Naive thymus-derived CD4-positive, alpha-beta T cell (primary cell): ENCODE results near the gene NANS. TPM values are rescaled to one million over a fixed set of nuclear protein-coding genes. Genes with fewer than 3 reads are reported as not detected.

Source experiments
- ATAC-seq: fragments of 150-1000 bp; cut with Tn5 transposase; 2 replicates; pipeline ENCODE4 v1.10.0; 2021; ENCODE audit warnings: mild to moderate bottlenecking, moderate library complexity
- CTCF ChIA-PET: fragments of 350-600 bp; sonication (Branson Sonifier 250); formaldehyde crosslinking; loops from one replicate; lab custom pipeline; 2021; ENCODE audit warnings: antibody characterized with exemption; lab: Charles Lee
- POLR2A ChIA-PET: fragments of 350-600 bp; sonication (Branson Sonifier 250); formaldehyde crosslinking; loops from one replicate; lab custom pipeline; 2021; ENCODE audit warnings: antibody characterized with exemption, inconsistent platforms; lab: Charles Lee
- DNase-seq, 9 donors: peaks; one replicate each; pipeline versions ENCODE4 v3.0.0 to v3.0.0-alpha.2; 2020 to 2022; ENCODE audit warnings: mixed read lengths in 1 of 9
- H3K27ac ChIP-seq: one replicate; pipeline ENCODE4 v1.7.0; 2013; ENCODE audit warnings: mild to moderate bottlenecking, low read depth, low read length, moderate library complexity
- H3K27me3 ChIP-seq, 2 donors: one replicate each; pipeline ENCODE4 v1.7.0; 2013; ENCODE audit warnings: low read length in 2 of 2, mild to moderate bottlenecking in 2 of 2, moderate library complexity in 2 of 2; ENCODE audit not compliant: control insufficient read depth in 2 of 2, insufficient read depth in 2 of 2
- H3K36me3 ChIP-seq, 3 experiments: 1 replicate in 2 of 3; 2 replicates in 1 of 3; pipeline ENCODE4 v1.7.0; 2013; ENCODE audit warnings: low read length in 3 of 3, mild to moderate bottlenecking in 3 of 3, moderate library complexity in 1 of 3; ENCODE audit not compliant: insufficient read depth in 3 of 3, control insufficient read depth in 2 of 3
- H3K4me1 ChIP-seq, 2 donors: one replicate each; pipeline ENCODE4 v1.7.0; 2013; ENCODE audit warnings: low read length in 2 of 2, mild to moderate bottlenecking in 2 of 2, moderate library complexity in 1 of 2; ENCODE audit not compliant: control insufficient read depth in 2 of 2, insufficient read depth in 2 of 2
- H3K4me3 ChIP-seq: 2 replicates; pipeline ENCODE4 v1.7.0; 2013; ENCODE audit warnings: mild to moderate bottlenecking, low read length
- H3K9me3 ChIP-seq, 3 experiments: 1 replicate in 2 of 3; 2 replicates in 1 of 3; pipeline ENCODE4 v1.7.0; 2013; ENCODE audit warnings: low read length in 3 of 3; ENCODE audit not compliant: control insufficient read depth in 2 of 3
- H3K27ac Mint-ChIP-seq, 9 donors: one replicate each; pipeline ENCODE4 v1.8.0; 2020 to 2022; ENCODE audit warnings: mixed read lengths in 9 of 9, mild to moderate bottlenecking in 8 of 9, moderate library complexity in 5 of 9, inconsistent platforms in 2 of 9
- H3K27me3 Mint-ChIP-seq, 5 donors: one replicate each; pipeline ENCODE4 v1.8.0; 2021 to 2022; ENCODE audit warnings: mixed read lengths in 5 of 5, mild to moderate bottlenecking in 1 of 5
- H3K36me3 Mint-ChIP-seq, 5 donors: one replicate each; pipeline ENCODE4 v1.8.0; 2020 to 2022; ENCODE audit warnings: mixed read lengths in 5 of 5, mild to moderate bottlenecking in 3 of 5, inconsistent platforms in 1 of 5
- H3K4me1 Mint-ChIP-seq, 7 donors: one replicate each; pipeline ENCODE4 v1.8.0; 2020 to 2022; ENCODE audit warnings: mixed read lengths in 7 of 7, mild to moderate bottlenecking in 3 of 7, inconsistent platforms in 1 of 7
- H3K4me3 Mint-ChIP-seq, 10 donors: one replicate each; pipeline ENCODE4 v1.8.0; 2020 to 2022; ENCODE audit warnings: mild to moderate bottlenecking in 10 of 10, mixed read lengths in 10 of 10, moderate library complexity in 6 of 10, inconsistent platforms in 2 of 10
- H3K9me3 Mint-ChIP-seq, 11 donors: one replicate each; pipeline ENCODE4 v1.8.0; 2020 to 2022; ENCODE audit warnings: mixed read lengths in 11 of 11, mild to moderate bottlenecking in 4 of 11, inconsistent platforms in 1 of 11, moderate library complexity in 1 of 11
- intact Hi-C, 2 donors: fragments of 100-400 bp; cut with micrococcal nuclease; formaldehyde crosslinking; loops; one replicate each; pipeline ENCODE4 v1.15.1; 2023
- polyA plus RNA-seq, 2 donors: library from polyadenylated mRNA; unstranded; fragments of 300-500 nt; fragmentation: Illumina TruSeq; gene quantifications; one replicate each; pipeline ENCODE4 v1.2.3, GENCODE V29; 2021
- total RNA-seq, 6 experiments: library from RNA in 5 of 6; stranded (reverse) in 5 of 6; gene quantifications; 1 replicate in 5 of 6; 2 replicates in 1 of 6; pipeline ENCODE4 v1.2.3 and lab custom pipeline; 2021 to 2026

Gene NANS
- total and polyA plus RNA-seq, 7 experiments from 2014 or later: 16.3 to 58.9 (median 33.2) TPM

DNA sequence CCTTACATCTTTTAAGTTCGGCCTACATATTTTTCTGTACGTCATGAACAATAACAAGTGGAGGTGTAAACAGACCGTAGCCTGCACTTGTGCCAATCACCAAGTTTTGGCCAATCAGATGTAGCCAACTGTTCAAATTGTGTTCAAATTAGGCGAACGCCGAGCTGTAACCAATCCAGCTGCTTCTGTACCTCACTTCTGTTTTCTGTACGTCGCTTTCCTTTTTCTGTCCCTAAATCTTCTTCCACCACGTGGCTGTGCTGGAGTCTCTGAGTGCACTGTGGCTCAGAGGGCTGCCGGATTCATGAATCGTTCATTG lies 36.0 kb downstream of the NANS start:
- DNase-seq: peak in 5 of 9 donors; percentile 41 to 71 (median 58)
- H3K36me3 Mint-ChIP-seq: peaks cover 20 to 58% (median 52%) of the 10 kb centered on the region in 5 donors
- H3K27me3 ChIP-seq: no peaks in the 10 kb centered on the region
- POLR2A ChIA-PET: interaction anchor here (1.4 to 7.8 kb wide), 5 partner anchors 10 to 163 kb away, joined by 4 to 73 read pairs (median 13); partner anchors contain the start of genes TBC1D2 and TRIM14
- ATAC-seq: no peak
- H3K4me3 ChIP-seq: no peak overlapping the region
- H3K4me3 Mint-ChIP-seq: peak overlapping the region in 8 of 10 donors; percentile 32 to 78 (median 60)
- peaks cover 0 to 35% (median 6%) of the 10 kb centered on the region in 3 experiments for H3K36me3 ChIP-seq
- no peak overlapping the region for H3K27ac ChIP-seq
- CTCF ChIA-PET: interaction anchor here (1.5 to 2.4 kb wide), 2 partner anchors 9 to 19 kb away, joined by 3 to 11 read pairs; no protein-coding TSS in a partner anchor
- peaks cover 27 to 77% (median 73%) of the 10 kb centered on the region in 7 donors for H3K4me1 Mint-ChIP-seq
- H3K4me1 ChIP-seq: peaks cover 4 to 26% of the 10 kb centered on the region in 2 donors
- H3K9me3 Mint-ChIP-seq: peaks cover 0 to 1% (median 0%) of the 10 kb centered on the region in 11 donors
- H3K9me3 ChIP-seq: no peaks in the 10 kb centered on the region
- H3K27ac Mint-ChIP-seq: peak overlapping the region; percentile 78 to 95 (median 84)
- intact Hi-C loops: no loop called here
- no peaks in the 10 kb centered on the region for H3K27me3 Mint-ChIP-seq

DNA sequence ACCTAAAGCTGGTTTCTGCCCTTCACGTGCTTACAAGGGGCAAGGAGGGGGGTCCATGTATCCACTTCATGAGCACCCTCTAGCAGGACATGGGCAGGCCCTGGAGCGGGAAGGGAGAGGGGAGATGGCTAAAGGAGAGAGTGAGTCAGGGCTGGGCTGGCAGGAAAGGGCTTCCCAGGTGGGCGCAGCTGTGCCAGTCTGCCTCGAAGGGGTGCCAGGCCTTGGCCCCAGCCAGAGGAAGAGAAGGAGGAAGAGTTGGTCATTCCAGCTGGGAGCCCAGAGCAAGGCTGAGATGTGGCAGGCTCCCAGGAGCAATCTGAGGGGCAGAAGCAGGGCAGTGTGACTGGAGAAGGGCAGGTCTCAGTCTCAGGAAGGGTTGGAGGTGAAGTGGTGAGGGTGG lies 37.8 kb downstream of the NANS start:
- Mint-ChIP-seq H3K36me3 (peaks cover 21 to 60% (median 54%) of the 10 kb centered on the region in 5 donors), H3K4me1 (peaks cover 32 to 94% (median 82%) of the 10 kb centered on the region in 7 donors), H3K9me3 (peaks cover 0 to 1% (median 0%) of the 10 kb centered on the region in 11 donors), H3K4me3 (peak overlapping the region in 3 of 10 donors; percentile 21 to 67 (median 61)), H3K27ac (peak overlapping the region; percentile 38 to 93 (median 85)), H3K27me3 (no peaks in the 10 kb centered on the region)
- Histone ChIP-seq H3K4me1 (peaks cover 20 to 43% of the 10 kb centered on the region in 2 donors), H3K27me3 (no peaks in the 10 kb centered on the region), H3K4me3 (no peak overlapping the region), H3K9me3 (no peaks in the 10 kb centered on the region), H3K27ac (peak overlapping the region; percentile 43), H3K36me3 (peaks cover 4 to 47% (median 6%) of the 10 kb centered on the region in 3 experiments)
- DNase-seq: no peak
- ChIA-PET CTCF (interaction anchor here (1.3 kb wide), 1 partner anchor 21 kb away, joined by 6 read pairs; no protein-coding TSS in a partner anchor), POLR2A (interaction anchor here (1.0 to 7.8 kb wide), 5 partner anchors 12 to 162 kb away, joined by 3 to 73 read pairs (median 9); partner anchors contain the start of gene TRIM14)
- intact Hi-C loops: no loop called here
- ATAC-seq: no peak

DNA sequence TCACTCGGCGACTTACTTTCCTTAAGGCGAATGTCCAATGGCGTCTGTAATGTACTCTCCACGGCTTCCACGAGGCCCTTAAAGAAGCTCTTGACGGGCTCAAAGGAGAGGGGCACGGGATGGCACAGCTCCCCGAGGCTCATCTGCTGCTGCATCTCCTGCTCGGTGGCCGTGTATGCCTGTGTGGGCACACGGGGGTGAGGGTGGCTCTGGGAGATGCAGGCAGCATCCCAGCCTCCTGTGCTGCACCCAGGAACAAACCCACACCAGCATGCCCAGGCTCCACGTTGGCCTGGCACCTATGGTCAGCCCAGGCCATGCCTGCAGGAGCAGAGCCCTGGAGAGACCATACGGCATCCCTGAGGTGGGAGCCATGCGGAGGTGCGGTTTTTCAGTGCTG lies 38.3 kb downstream of the NANS start:
- Mint-ChIP-seq H3K4me3 (peak overlapping the region in 1 of 10 donors; percentile 67), H3K9me3 (peaks cover 0 to 1% (median 0%) of the 10 kb centered on the region in 11 donors), H3K36me3 (peaks cover 21 to 61% (median 53%) of the 10 kb centered on the region in 5 donors), H3K27ac (peak overlapping the region in 8 of 9 donors; percentile 38 to 93 (median 84)), H3K27me3 (no peaks in the 10 kb centered on the region), H3K4me1 (peaks cover 34 to 94% (median 82%) of the 10 kb centered on the region in 7 donors)
- peaks cover 4 to 52% (median 6%) of the 10 kb centered on the region in 3 experiments for H3K36me3 ChIP-seq
- no peaks in the 10 kb centered on the region for H3K27me3 ChIP-seq
- no peak overlapping the region for H3K4me3 ChIP-seq
- POLR2A ChIA-PET: interaction anchor here (1.0 to 7.8 kb wide), 5 partner anchors 11 to 162 kb away, joined by 3 to 73 read pairs (median 9); partner anchors contain the start of gene TRIM14
- no peak overlapping the region for H3K27ac ChIP-seq
- DNase-seq: no peak
- no peaks in the 10 kb centered on the region for H3K9me3 ChIP-seq
- CTCF ChIA-PET: no interaction called here
- no peak for ATAC-seq
- intact Hi-C loops: no loop called here
- H3K4me1 ChIP-seq: peaks cover 25 to 48% of the 10 kb centered on the region in 2 donors

DNA sequence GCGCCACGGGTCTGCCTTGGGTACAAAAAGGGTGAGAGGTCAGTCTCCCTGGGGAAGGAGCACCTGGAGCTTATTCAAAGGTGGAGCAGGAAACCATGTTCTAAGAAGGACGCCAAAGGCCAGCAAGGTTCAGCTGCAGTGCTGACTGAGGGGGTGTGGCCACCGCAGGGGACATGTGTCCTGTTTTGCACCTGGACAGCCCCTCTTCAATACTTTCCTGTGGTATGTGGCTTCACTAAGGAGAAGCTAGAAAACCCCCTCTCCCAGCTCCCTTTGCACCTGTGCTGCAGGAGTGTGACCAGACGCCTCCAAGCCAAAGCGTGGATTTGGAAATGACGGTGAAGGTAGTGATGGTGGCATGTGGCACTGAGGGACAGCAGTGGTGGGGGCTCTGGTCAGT lies 38.9 kb downstream of the NANS start:
- H3K4me1 ChIP-seq: peaks cover 31 to 51% of the 10 kb centered on the region in 2 donors
- H3K4me3 Mint-ChIP-seq: no peak overlapping the region

DNA sequence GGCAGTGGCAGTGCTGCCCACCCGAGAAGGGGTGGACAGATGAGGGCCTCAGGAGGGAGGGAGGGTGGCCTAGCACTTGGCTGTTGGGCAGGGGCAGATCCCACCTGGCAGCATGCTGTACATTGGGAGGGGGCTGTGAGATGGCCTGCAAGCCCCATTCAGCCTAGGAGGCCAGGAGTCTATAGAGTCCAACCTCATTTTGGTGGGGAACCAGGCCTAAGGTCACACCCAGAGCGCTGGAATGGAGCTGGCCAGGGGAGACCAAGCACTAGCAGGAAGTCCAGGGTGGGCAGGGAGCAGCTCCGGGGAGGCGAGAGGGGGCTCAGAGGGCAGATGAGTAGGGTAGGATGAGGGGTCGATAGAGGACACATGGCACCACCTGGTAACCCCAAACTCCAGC lies 39.6 kb downstream of the NANS start:
- H3K36me3 ChIP-seq: peaks cover 4 to 52% (median 6%) of the 10 kb centered on the region in 3 experiments
- H3K9me3 ChIP-seq: no peaks in the 10 kb centered on the region
- no peak overlapping the region for H3K4me3 ChIP-seq
- no peak overlapping the region for H3K27ac ChIP-seq
- Mint-ChIP-seq H3K4me3 (peak overlapping the region in 4 of 10 donors; percentile 18 to 47 (median 25)), H3K36me3 (peaks cover 16 to 63% (median 45%) of the 10 kb centered on the region in 5 donors), H3K27ac (peak overlapping the region in 8 of 9 donors; percentile 54 to 97 (median 88)), H3K4me1 (peaks cover 39 to 94% (median 83%) of the 10 kb centered on the region in 7 donors), H3K9me3 (peaks cover 0 to 1% (median 0%) of the 10 kb centered on the region in 11 donors), H3K27me3 (no peaks in the 10 kb centered on the region)
- ATAC-seq: no peak
- ChIA-PET POLR2A (interaction anchor here (0.8 to 7.8 kb wide), 7 partner anchors 10 to 191 kb away, joined by 3 to 73 read pairs (median 6); partner anchors contain the start of gene TRIM14), CTCF (no interaction called here)
- intact Hi-C loops: no loop called here
- no peaks in the 10 kb centered on the region for H3K27me3 ChIP-seq
- DNase-seq: no peak
- H3K4me1 ChIP-seq: peaks cover 36 to 51% of the 10 kb centered on the region in 2 donors

More for the DNA sequence above, 38.9 kb downstream of the NANS start:
- POLR2A ChIA-PET: interaction anchor here (0.8 to 7.8 kb wide), 6 partner anchors 11 to 175 kb away, joined by 3 to 73 read pairs (median 5); partner anchors contain the start of gene TRIM14
- H3K9me3 Mint-ChIP-seq: peaks cover 0 to 1% (median 0%) of the 10 kb centered on the region in 11 donors
- no peaks in the 10 kb centered on the region for H3K27me3 ChIP-seq
- CTCF ChIA-PET: no interaction called here
- peaks cover 4 to 52% (median 6%) of the 10 kb centered on the region in 3 experiments for H3K36me3 ChIP-seq
- intact Hi-C loops: no loop called here
- DNase-seq (no peak), ATAC-seq (no peak)
- peaks cover 16 to 61% (median 49%) of the 10 kb centered on the region in 5 donors for H3K36me3 Mint-ChIP-seq
- H3K27ac Mint-ChIP-seq: peak overlapping the region in 6 of 9 donors; percentile 45 to 97 (median 82)
- no peaks in the 10 kb centered on the region for H3K27me3 Mint-ChIP-seq
- no peak overlapping the region for H3K4me3 ChIP-seq
- no peaks in the 10 kb centered on the region for H3K9me3 ChIP-seq
- no peak overlapping the region for H3K27ac ChIP-seq
- H3K4me1 Mint-ChIP-seq: peaks cover 39 to 94% (median 84%) of the 10 kb centered on the region in 7 donors

DNA sequence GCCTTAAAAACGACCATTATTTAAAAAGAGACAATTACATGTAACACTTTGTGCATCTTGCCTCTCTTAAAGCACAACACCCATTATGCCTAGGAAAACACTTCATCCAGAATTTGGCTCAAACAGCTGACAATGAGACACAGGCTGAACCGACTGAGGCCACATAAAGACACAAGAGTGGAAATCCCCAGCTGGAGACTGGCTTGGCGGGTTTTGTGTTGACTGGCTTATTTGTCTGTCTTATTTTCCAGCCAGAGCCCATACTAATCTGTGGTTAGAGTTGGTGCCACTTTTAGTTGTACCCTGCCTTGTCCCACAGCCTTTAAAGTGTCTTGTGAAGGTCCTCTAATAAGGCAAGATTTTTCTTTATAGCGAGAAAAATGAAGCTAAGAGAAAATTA lies 41.3 kb downstream of the NANS start:
- Mint-ChIP-seq H3K27me3 (no peaks in the 10 kb centered on the region), H3K27ac (peak overlapping the region; percentile 54 to 99 (median 94)), H3K4me3 (peak overlapping the region in 7 of 10 donors; percentile 16 to 55 (median 28)), H3K9me3 (peaks cover 0 to 1% (median 0%) of the 10 kb centered on the region in 11 donors), H3K4me1 (peaks cover 40 to 98% (median 87%) of the 10 kb centered on the region in 7 donors), H3K36me3 (peaks cover 12 to 59% (median 46%) of the 10 kb centered on the region in 5 donors)
- ChIA-PET POLR2A (interaction anchor here (0.9 to 7.8 kb wide), 10 partner anchors 8 to 176 kb away, joined by 3 to 73 read pairs (median 5); partner anchors contain the start of genes CORO2A, TBC1D2, TRIM14 and TRMO), CTCF (interaction anchor here (1.0 to 2.1 kb wide), 3 partner anchors 19 to 24 kb away, joined by 3 to 9 read pairs (median 5); no protein-coding TSS in a partner anchor)
- DNase-seq: peak in 2 of 9 donors; percentile 51 to 54
- peaks cover 4 to 52% (median 6%) of the 10 kb centered on the region in 3 experiments for H3K36me3 ChIP-seq
- H3K4me3 ChIP-seq: peak overlapping the region; percentile 12
- intact Hi-C loops: loop anchor here in 1 of 2 donors (1.0 kb wide), 2 partner anchors 10 to 23 kb away; no protein-coding TSS in a partner anchor
- H3K27me3 ChIP-seq: no peaks in the 10 kb centered on the region
- no peaks in the 10 kb centered on the region for H3K9me3 ChIP-seq
- no peak for ATAC-seq
- H3K27ac ChIP-seq: peak overlapping the region; percentile 46
- peaks cover 50 to 65% of the 10 kb centered on the region in 2 donors for H3K4me1 ChIP-seq
